Measurements from ENCODE around the gene ADCY2.

ADCY2 gene

GRCh38 chr5:7541898-7542297 is 146.0 kb downstream of the ADCY2 start:
- in situ Hi-C loops (cut with HindIII; ENCODE audit: low sequenced_read_pairs), result no loop called here
- H3K4me3 ChIP-seq (ENCODE audit: low read depth, low read length), result no peak overlapping the region
- no peak for DNase-seq (ENCODE audit: low read depth, low spot score)
- TF ChIP-seq CTCF (IDR thresholded peaks at IDR 0.05; ENCODE audit: low read depth, low read length), result no peak

GRCh38 chr5:7546555-7546954 is 150.6 kb downstream of the ADCY2 start:
- TF ChIP-seq CTCF (IDR thresholded peaks at IDR 0.05; ENCODE audit: low read depth, low read length), result no peak
- in situ Hi-C loops (cut with HindIII; ENCODE audit: low sequenced_read_pairs), result no loop called here
- DNase-seq (ENCODE audit: low read depth, low spot score), result no peak
- no peak overlapping the region for H3K4me3 ChIP-seq (ENCODE audit: low read depth, low read length)

- in situ Hi-C loops (cut with HindIII; ENCODE audit: low sequenced_read_pairs), result no loop called here
- no peak for TF ChIP-seq CTCF (IDR thresholded peaks at IDR 0.05; ENCODE audit: low read depth, low read length)
Measured at GRCh38 chr5:7548596-7548995, 152.7 kb downstream of the ADCY2 start.

GRCh38 chr5:7565559-7565958 is 169.6 kb downstream of the ADCY2 start:
- no peak for DNase-seq (ENCODE audit: low read depth, low spot score)
- TF ChIP-seq CTCF (IDR thresholded peaks at IDR 0.05; ENCODE audit: low read depth, low read length), result no peak
- no peak overlapping the region for H3K4me3 ChIP-seq (ENCODE audit: low read depth, low read length)
- in situ Hi-C loops (cut with HindIII; ENCODE audit: low sequenced_read_pairs), result no loop called here

More at GRCh38 chr5:7548596-7548995, 152.7 kb downstream of the ADCY2 start:
- H3K4me3 ChIP-seq (ENCODE audit: low read depth, low read length), result no peak overlapping the region
- no peak for DNase-seq (ENCODE audit: low read depth, low spot score)

- in situ Hi-C loops (cut with HindIII; ENCODE audit: low sequenced_read_pairs), result no loop called here
- DNase-seq (ENCODE audit: low read depth, low spot score), result no peak
- no peak overlapping the region for H3K4me3 ChIP-seq (ENCODE audit: low read depth, low read length)
- no peak for TF ChIP-seq CTCF (IDR thresholded peaks at IDR 0.05; ENCODE audit: low read depth, low read length)
Measured at GRCh38 chr5:7576023-7576715, 180.2 kb downstream of the ADCY2 start.

GRCh38 chr5:7577381-7577780 is 181.4 kb downstream of the ADCY2 start:
- TF ChIP-seq CTCF (IDR thresholded peaks at IDR 0.05; ENCODE audit: low read depth, low read length), result no peak
- in situ Hi-C loops (cut with HindIII; ENCODE audit: low sequenced_read_pairs), result no loop called here
- DNase-seq (ENCODE audit: low read depth, low spot score), result no peak
- H3K4me3 ChIP-seq (ENCODE audit: low read depth, low read length), result no peak overlapping the region
